ENCODE measurements around the gene SIGLEC12. TPM values are rescaled to one million over a fixed set of nuclear protein-coding genes. Genes with fewer than 3 reads are reported as not detected.

The SIGLEC12 gene
- polyA plus RNA-seq (2013, experiment 1 of 2) = not detected
- not detected for polyA plus RNA-seq (2013, experiment 2 of 2)

DNA sequence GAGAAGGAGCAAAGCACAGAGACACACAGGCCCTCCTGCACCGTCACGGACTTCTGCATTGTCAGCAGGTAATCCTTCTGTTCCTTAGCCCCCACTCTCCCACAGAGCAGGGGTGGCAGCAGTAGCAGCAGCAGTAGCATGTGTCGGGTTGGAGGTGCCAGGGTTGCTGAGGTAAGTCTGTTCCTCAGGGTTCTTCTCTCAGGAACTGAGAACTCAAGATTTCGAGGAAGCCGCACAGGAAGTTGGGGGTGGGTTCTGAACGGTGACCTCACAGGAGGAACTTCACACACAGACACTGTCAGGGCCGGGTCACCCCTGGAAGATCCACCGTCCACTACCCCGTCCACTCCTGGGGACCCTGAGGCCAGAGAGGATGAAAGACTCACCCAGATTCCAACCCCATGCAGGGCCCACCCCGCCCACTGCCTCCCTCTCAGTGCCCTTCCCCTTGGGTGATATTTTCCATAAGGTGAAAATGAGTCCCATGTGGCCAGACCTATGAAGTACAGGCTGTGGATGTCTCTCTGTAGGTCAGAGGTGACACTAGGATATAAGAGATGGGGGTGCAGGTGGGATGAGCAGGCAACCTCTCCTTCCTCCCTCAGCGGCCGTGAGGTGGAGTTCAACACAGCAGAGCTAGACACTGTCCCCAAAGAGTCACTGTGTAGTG lies at the start of gene SIGLEC12:
TSS of gene SIGLEC12 (minus strand) at position 207 of the 670 bp plus-strand sequence. CDS start at position 140, 67 bp downstream.
- no peak within 1 kb of the TSS for H3K9ac ChIP-seq (ENCODE audit: low read depth, low read length)
- H3K27ac ChIP-seq (ENCODE audit: low read depth, low read length) = no peak within 1 kb of the TSS
- WGBS = 82% methylated on average over 11 of the region's 12 CpGs
- no peaks in the 10 kb centered on the region for H3K36me3 ChIP-seq (ENCODE audit: insufficient read depth, low read length)
- H3K4me3 ChIP-seq (ENCODE audit: low read length) = no peak within 1 kb of the TSS
- no peaks in the 10 kb centered on the region for H3K4me1 ChIP-seq (ENCODE audit: insufficient read depth, low read length)
- H3K9me3 ChIP-seq (ENCODE audit: insufficient read depth, low read depth, low read length) = no peaks in the 10 kb centered on the region
- H3K27me3 ChIP-seq (ENCODE audit: insufficient read depth, low read length) = no peaks in the 10 kb centered on the region; the same call in 1 of the 2 replicates

DNA sequence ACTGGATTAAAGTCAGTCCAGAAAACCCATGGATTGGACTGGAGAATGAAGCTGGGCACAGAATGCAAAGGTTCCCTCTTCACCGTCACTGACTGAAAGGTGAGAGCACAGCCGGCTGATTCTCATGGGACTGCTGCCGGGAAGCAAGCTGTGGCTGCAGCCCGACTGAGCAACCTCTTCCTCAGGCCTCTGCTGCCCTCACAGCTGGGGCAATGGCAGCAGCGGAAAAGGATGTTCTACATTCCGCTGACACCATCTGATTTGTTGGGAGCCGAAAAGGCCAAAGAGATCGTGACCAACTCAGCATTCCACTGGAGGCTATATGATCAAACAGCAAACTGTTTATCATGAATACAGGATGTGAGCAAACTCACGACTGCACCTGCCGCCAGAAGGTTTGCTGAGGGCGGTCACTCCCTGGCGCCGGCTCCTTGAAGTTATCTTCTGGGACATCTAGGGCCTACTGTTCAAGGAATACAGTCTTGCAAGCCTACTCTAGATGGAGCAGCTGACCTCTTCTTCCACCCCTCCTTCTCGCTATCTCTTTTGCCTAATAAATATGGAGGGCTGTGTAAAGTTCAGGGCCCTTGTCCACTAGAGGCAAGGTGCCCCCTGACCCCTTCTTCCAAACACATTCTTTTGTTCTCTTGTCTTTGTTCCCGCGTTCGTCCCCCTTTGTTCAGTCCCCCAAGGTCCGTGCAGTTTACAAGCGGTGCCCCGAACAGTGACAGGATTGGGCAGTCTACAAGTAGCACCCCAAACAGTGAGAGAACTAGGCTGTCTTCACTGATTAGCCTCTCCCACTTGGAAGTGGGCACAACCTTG lies 49.5 kb upstream of the SIGLEC12 start:
- Histone ChIP-seq H3K4me3 (ENCODE audit: low read length) (no peak overlapping the region), H3K4me1 (ENCODE audit: insufficient read depth, low read length) (0 out of 2 replicates have a peak, but pooled peaks cover 5% of the 10 kb centered on the region), H3K27me3 (ENCODE audit: insufficient read depth, low read length) (peaks cover 9% of the 10 kb centered on the region), H3K9ac (ENCODE audit: low read depth, low read length) (no peak overlapping the region), H3K9me3 (ENCODE audit: insufficient read depth, low read depth, low read length) (no peaks in the 10 kb centered on the region), H3K36me3 (ENCODE audit: insufficient read depth, low read length) (no peaks in the 10 kb centered on the region), H3K27ac (ENCODE audit: low read depth, low read length) (no peak overlapping the region)
- WGBS = 82% methylated on average over 20 of the region's 20 CpGs

DNA sequence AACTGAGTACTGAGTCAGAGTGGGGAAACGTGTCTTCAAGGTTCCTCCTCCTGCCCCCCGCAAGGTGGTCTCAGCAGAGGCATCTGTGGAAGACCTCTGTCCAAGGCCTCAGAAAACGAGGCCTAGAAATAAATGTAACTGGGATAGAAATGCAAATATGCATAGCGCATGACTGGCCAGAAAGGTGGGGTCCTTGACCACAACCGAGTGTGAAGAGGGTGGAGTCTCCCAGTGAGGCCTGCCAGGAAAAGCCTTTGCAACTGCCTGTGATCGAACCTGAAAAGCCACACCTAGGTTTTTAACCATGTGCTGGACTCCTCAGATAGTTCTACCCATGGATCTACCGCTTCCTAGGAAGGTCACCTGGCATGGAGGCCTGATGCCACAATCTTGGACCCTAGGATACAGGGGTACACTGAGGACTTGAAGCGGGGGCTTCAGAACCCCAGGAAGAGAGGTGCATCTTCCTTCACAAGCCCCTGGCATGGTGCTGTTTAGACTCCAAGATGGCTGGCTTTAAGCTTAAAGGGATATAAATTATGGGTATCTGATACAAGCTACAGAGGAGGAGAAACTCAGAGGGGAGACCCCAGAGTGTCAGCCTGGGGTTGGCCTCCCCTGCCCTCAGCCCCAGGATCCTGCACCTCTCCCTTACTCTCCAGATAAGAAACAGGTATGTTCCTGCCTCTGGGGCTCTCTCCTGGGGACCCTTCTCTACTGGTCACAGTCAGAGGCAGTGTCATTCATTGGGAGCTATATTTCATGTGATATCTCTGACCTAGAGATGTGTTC lies 48.1 kb upstream of the SIGLEC12 start:
- 0 out of 2 replicates have a peak, but pooled peaks cover 5% of the 10 kb centered on the region for H3K4me1 ChIP-seq (ENCODE audit: insufficient read depth, low read length)
- no peak overlapping the region for H3K9ac ChIP-seq (ENCODE audit: low read depth, low read length)
- no peaks in the 10 kb centered on the region for H3K9me3 ChIP-seq (ENCODE audit: insufficient read depth, low read depth, low read length)
- H3K27me3 ChIP-seq (ENCODE audit: insufficient read depth, low read length) = peaks cover 9% of the 10 kb centered on the region
- H3K36me3 ChIP-seq (ENCODE audit: insufficient read depth, low read length) = no peaks in the 10 kb centered on the region
- no peak overlapping the region for H3K27ac ChIP-seq (ENCODE audit: low read depth, low read length)
- H3K4me3 ChIP-seq (ENCODE audit: low read length) = no peak overlapping the region
- 71% methylated on average over 8 of the region's 8 CpGs for WGBS

DNA sequence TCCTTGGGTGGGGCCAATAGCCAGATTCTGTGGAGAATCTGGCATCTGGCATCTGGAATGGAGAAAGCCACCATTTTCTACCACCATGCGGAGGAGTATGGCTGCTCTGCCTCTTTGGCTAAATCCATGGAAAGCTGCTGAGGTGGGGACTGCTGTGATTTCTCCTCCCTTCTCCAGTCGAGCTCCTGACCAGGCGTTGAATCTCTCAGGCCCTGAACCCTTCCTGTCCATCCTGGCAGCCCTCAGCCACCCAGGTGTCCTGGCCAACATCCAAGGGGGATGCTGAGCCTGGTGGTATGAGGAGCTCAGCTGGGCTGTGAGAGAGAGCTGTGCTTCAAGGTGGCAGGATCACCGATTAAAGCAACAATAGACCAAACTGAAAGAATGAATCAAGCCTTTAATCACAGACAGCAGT lies 47.3 kb upstream of the SIGLEC12 start:
- no peak overlapping the region for H3K27ac ChIP-seq (ENCODE audit: low read depth, low read length)
- 85% methylated on average over 4 of the region's 4 CpGs for WGBS
- no peaks in the 10 kb centered on the region for H3K36me3 ChIP-seq (ENCODE audit: insufficient read depth, low read length)
- H3K4me1 ChIP-seq (ENCODE audit: insufficient read depth, low read length) = 0 out of 2 replicates have a peak, but pooled peaks cover 5% of the 10 kb centered on the region
- no peak overlapping the region for H3K4me3 ChIP-seq (ENCODE audit: low read length)
- H3K27me3 ChIP-seq (ENCODE audit: insufficient read depth, low read length) = peaks cover 9% of the 10 kb centered on the region
- no peak overlapping the region for H3K9ac ChIP-seq (ENCODE audit: low read depth, low read length)
- H3K9me3 ChIP-seq (ENCODE audit: insufficient read depth, low read depth, low read length) = no peaks in the 10 kb centered on the region

DNA sequence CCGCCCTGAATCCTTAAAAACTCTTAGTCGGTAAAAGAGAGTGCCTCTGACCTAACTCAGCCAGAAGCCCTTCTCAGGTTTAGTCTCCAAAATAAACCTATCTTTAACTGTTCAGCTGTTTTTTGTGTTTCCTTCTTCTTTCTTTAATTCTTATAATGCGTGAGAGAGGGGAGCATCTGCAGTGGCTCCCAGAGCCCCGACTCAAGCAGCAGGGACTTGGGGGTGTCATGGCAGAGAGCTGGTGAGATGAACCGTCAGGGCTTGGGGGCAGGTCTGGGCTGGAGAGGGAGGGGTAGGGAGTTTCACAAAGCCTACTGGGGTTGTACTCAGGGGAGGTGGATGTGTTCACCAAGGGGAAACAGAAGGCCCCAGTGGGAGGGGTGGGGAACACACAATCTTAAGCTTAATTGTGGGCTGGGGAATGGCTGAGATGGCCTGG lies 46.6 kb upstream of the SIGLEC12 start:
- Histone ChIP-seq H3K27me3 (ENCODE audit: insufficient read depth, low read length) (peaks cover 9% of the 10 kb centered on the region), H3K27ac (ENCODE audit: low read depth, low read length) (no peak overlapping the region), H3K9ac (ENCODE audit: low read depth, low read length) (no peak overlapping the region), H3K36me3 (ENCODE audit: insufficient read depth, low read length) (no peaks in the 10 kb centered on the region), H3K4me1 (ENCODE audit: insufficient read depth, low read length) (no peaks in the 10 kb centered on the region), H3K9me3 (ENCODE audit: insufficient read depth, low read depth, low read length) (no peaks in the 10 kb centered on the region), H3K4me3 (ENCODE audit: low read length) (no peak overlapping the region)
- 76% methylated on average over 5 of the region's 5 CpGs for WGBS

DNA sequence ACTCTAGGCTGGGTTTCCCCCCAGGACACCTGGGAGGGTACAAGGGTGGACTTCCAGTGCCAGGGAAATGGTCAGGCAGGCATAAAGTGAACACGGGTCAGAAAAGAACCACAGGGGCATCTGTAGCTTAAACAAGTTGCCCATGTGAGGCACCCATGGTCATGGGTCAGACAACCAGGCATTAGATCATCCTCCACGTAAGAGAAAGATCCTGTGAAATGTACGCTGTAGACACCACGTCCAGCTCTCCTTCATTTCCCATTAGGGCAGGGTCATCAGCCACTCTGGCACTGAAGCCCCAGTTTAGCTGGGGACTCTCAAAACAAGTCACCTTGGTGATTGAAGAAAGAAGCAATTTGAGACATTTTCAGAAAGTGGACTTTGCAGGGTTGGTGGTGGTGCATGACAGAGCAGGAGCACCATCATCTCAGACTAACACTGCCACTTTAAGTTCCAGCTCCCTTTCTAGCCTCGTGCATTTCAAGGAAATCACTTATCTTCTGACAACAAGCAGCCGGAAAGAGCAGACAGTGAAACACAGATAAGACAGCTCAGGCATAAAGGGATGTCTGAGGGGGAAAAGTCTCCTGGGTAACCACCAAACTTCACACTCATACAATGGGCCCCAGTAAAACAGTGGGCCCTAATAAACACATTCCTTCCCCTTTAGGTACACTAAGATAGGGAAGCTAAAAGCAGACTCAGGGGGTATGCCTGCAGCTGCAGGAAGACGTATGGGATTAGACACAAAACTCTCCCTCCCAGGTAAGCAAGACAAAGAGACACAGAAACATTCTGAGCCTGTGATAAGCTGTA lies 46.0 kb upstream of the SIGLEC12 start:
- H3K27ac ChIP-seq (ENCODE audit: low read depth, low read length) = no peak overlapping the region

DNA sequence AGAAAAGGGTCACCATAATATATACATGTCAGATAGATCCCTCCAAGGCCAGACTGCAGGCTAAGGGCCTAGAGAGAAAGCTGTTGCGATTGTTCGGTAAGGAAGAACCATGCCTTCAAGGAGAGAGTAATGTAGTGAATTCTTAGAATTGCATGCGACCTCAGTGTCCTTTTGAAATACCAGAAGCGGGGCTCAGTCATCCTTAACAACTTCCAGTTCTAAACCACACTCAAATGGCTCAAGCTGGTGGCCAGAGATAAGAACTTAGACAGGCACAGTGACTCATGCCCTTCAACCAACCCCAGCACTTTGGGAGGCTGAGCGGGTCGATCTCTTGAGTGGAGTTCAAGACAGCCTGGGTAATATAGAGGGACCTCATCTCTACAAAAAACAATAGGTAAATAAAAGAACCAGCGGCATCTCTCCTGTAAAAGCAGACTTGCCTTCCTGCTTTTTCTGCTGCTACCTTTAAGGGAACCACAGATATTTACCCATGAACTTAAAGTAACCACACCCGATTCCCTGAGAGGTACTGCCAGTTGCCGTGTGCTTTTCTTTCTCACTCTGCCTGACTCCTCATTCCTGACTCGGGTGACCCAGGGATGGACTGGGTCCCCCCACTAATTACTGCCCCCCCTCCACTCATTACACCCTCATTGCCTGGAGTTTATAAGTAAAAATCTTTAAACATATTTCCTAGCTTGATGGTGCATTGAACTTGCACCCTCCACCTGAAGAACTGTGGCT lies 45.2 kb upstream of the SIGLEC12 start:
- peaks cover 4% of the 10 kb centered on the region for H3K27me3 ChIP-seq (ENCODE audit: insufficient read depth, low read length)
- no peaks in the 10 kb centered on the region for H3K36me3 ChIP-seq (ENCODE audit: insufficient read depth, low read length)
- no peaks in the 10 kb centered on the region for H3K4me1 ChIP-seq (ENCODE audit: insufficient read depth, low read length)
- no peak overlapping the region for H3K4me3 ChIP-seq (ENCODE audit: low read length)
- no peak overlapping the region for H3K9ac ChIP-seq (ENCODE audit: low read depth, low read length)
- H3K27ac ChIP-seq (ENCODE audit: low read depth, low read length) = no peak overlapping the region
- 71% methylated on average over 10 of the region's 10 CpGs for WGBS
- no peaks in the 10 kb centered on the region for H3K9me3 ChIP-seq (ENCODE audit: insufficient read depth, low read depth, low read length)

More for the DNA sequence above, 46.0 kb upstream of the SIGLEC12 start:
- Histone ChIP-seq H3K36me3 (ENCODE audit: insufficient read depth, low read length) (no peaks in the 10 kb centered on the region), H3K9ac (ENCODE audit: low read depth, low read length) (no peak overlapping the region), H3K27me3 (ENCODE audit: insufficient read depth, low read length) (peaks cover 9% of the 10 kb centered on the region), H3K4me1 (ENCODE audit: insufficient read depth, low read length) (no peaks in the 10 kb centered on the region), H3K9me3 (ENCODE audit: insufficient read depth, low read depth, low read length) (no peaks in the 10 kb centered on the region), H3K4me3 (ENCODE audit: low read length) (no peak overlapping the region)
- whole genome bisulfite sequencing = 69% methylated on average over 7 of the region's 7 CpGs

DNA sequence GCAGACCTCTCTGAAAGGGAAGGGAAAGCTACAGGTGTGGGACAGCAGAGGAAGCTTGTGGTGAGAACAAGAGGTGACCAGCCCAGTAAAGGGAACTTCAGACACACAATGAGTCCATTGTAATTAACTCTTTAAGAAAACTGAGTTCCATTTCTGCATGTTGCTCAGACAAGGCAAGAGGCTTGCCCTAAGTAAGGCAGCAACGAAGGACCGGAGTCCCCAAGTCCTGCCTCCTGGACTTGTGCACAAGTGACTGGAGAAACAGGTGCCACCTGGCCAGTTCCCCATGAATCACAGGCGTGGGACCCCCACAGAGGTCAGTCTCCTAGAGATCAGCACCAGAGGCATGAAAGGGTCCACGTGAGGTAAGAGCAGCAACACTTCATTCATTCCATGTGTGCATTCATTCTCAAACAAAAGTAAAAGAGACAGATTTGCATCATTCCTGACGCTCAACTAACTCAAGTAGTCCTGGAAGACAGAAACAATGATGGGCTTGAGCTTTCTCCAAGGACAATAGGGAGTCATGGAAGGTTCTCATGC lies 44.6 kb upstream of the SIGLEC12 start:
- WGBS = 68% methylated on average over 5 of the region's 5 CpGs
- no peak overlapping the region for H3K9ac ChIP-seq (ENCODE audit: low read depth, low read length)
- no peak overlapping the region for H3K4me3 ChIP-seq (ENCODE audit: low read length)
- H3K27ac ChIP-seq (ENCODE audit: low read depth, low read length) = no peak overlapping the region
- H3K27me3 ChIP-seq (ENCODE audit: insufficient read depth, low read length) = peaks cover 3% of the 10 kb centered on the region; the same call in 1 of the 2 replicates
- H3K36me3 ChIP-seq (ENCODE audit: insufficient read depth, low read length) = no peaks in the 10 kb centered on the region
- no peaks in the 10 kb centered on the region for H3K9me3 ChIP-seq (ENCODE audit: insufficient read depth, low read depth, low read length)
- no peaks in the 10 kb centered on the region for H3K4me1 ChIP-seq (ENCODE audit: insufficient read depth, low read length)

DNA sequence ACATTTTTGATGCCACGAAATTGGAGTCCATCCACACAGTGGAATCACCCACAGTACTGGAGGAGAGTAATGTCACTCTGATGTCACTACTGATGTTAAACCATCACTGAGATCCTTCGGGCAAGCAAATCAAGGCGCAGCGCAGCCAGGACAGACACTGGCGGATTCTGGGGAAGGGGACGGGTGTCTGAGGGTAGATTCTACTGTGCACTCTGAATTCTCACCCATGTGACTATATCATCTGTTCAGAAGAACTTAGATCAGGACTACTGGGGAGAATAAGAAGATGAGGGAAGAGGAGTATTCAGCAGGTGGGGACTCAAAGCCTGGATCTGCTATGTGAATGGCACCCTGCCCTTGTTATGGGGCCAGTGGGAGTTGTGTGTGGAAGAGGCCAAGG lies 42.4 kb upstream of the SIGLEC12 start:
- Histone ChIP-seq H3K4me1 (ENCODE audit: insufficient read depth, low read length) (no peaks in the 10 kb centered on the region), H3K27ac (ENCODE audit: low read depth, low read length) (no peak overlapping the region), H3K9ac (ENCODE audit: low read depth, low read length) (no peak overlapping the region), H3K36me3 (ENCODE audit: insufficient read depth, low read length) (no peaks in the 10 kb centered on the region), H3K4me3 (ENCODE audit: low read length) (no peak overlapping the region), H3K27me3 (ENCODE audit: insufficient read depth, low read length) (no peaks in the 10 kb centered on the region), H3K9me3 (ENCODE audit: insufficient read depth, low read depth, low read length) (no peaks in the 10 kb centered on the region)
- 88% methylated on average over 6 of the region's 6 CpGs for WGBS
